ENCODE results near the gene CDK17. TPM values are rescaled to one million over a fixed set of nuclear protein-coding genes. Genes with fewer than 3 reads are reported as not detected.

The CDK17 gene
- total RNA-seq, 4 donors from 2014 or later = 93.5 to 105 (median 102) TPM

GRCh38 chr12:96250119-96250685 is 150.0 kb downstream of the CDK17 start:
- peaks cover 0 to 12% of the 10 kb centered on the region in 2 donors for H3K4me1 ChIP-seq
- H3K36me3 ChIP-seq = no peaks in the 10 kb centered on the region
- no peak for TF ChIP-seq CTCF (IDR thresholded peaks at IDR 0.05)
- no peak for TF ChIP-seq POLR2A (IDR thresholded peaks at IDR 0.05)
- no peaks in the 10 kb centered on the region for H3K27me3 ChIP-seq
- no peak for DNase-seq
- H3K4me3 ChIP-seq = no peak overlapping the region
- H3K27ac ChIP-seq = peak overlapping the region; percentile 75 to 83
- no peaks in the 10 kb centered on the region for H3K9me3 ChIP-seq
- intact Hi-C loops (cut with DNase I; ENCODE audit: low total_unique reads) = no loop called here

- H3K9me3 ChIP-seq = no peaks in the 10 kb centered on the region
- DNase-seq = peak; percentile 79 to 86
- H3K4me3 ChIP-seq = no peak overlapping the region
- TF ChIP-seq CTCF (IDR thresholded peaks at IDR 0.05) = no peak
- no peak for TF ChIP-seq POLR2A (IDR thresholded peaks at IDR 0.05)
- peaks cover 0 to 12% of the 10 kb centered on the region in 2 donors for H3K4me1 ChIP-seq
- H3K27me3 ChIP-seq = no peaks in the 10 kb centered on the region
- no peaks in the 10 kb centered on the region for H3K36me3 ChIP-seq
- H3K27ac ChIP-seq = peak overlapping the region; percentile 75 to 83
- intact Hi-C loops (cut with DNase I; ENCODE audit: low total_unique reads) = no loop called here
Observed at GRCh38 chr12:96249196-96250118, 150.8 kb downstream of the CDK17 start.

- Histone ChIP-seq H3K36me3 (no peaks in the 10 kb centered on the region), H3K27ac (peak overlapping the region; percentile 75 to 83), H3K4me3 (no peak overlapping the region), H3K27me3 (no peaks in the 10 kb centered on the region), H3K4me1 (peaks cover 0 to 12% of the 10 kb centered on the region in 2 donors), H3K9me3 (no peaks in the 10 kb centered on the region)
- TF ChIP-seq POLR2A (IDR thresholded peaks at IDR 0.05) (no peak), CTCF (IDR thresholded peaks at IDR 0.05) (no peak)
- intact Hi-C loops (cut with DNase I; ENCODE audit: low total_unique reads) = no loop called here
- no peak for DNase-seq
Observed at GRCh38 chr12:96248136-96248931, 151.9 kb downstream of the CDK17 start.

- H3K4me1 ChIP-seq = peaks cover 0 to 12% of the 10 kb centered on the region in 2 donors
- no peak overlapping the region for H3K27ac ChIP-seq
- H3K27me3 ChIP-seq = no peaks in the 10 kb centered on the region
- no peak for TF ChIP-seq CTCF (IDR thresholded peaks at IDR 0.05)
- no peak for TF ChIP-seq POLR2A (IDR thresholded peaks at IDR 0.05)
- no peaks in the 10 kb centered on the region for H3K9me3 ChIP-seq
- no peaks in the 10 kb centered on the region for H3K36me3 ChIP-seq
- DNase-seq = no peak
- H3K4me3 ChIP-seq = no peak overlapping the region
- intact Hi-C loops (cut with DNase I; ENCODE audit: low total_unique reads) = no loop called here
Observed at GRCh38 chr12:96247563-96247962, 152.7 kb downstream of the CDK17 start.

All from uterus (tissue), 4 donors.